Measurements from ENCODE around the gene SPANXN2. TPM values are rescaled to one million over a fixed set of nuclear protein-coding genes. Genes with fewer than 3 reads are reported as not detected.

Gene SPANXN2, protein sequence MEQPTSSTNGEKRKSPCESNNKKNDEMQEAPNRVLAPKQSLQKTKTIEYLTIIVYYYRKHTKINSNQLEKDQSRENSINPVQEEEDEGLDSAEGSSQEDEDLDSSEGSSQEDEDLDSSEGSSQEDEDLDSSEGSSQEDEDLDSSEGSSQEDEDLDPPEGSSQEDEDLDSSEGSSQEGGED
- total RNA-seq: not detected in 2 replicates

DNA sequence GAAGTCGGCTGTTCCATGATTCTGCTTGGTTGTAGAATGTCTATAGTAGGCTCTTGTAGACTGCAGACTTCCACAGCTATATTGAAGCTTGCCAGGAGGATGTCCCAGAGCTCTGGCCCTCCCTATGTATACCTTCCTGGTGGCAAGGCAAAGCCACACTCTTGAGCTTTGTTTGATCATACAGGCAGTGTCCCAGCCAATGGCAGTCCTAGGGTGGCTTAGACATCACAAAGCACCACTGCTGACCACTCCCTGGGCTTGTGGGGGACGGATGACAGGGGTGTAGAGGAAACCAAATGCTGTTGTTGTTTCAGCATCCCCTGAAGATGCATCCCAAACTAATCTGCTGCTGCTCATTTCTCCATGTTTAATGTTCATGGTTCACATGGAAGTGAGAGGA is at the start of gene SPANXN2:
Gene SPANXN2, minus strand, starts transcription at position 101 of the 400 bp plus-strand sequence. Its CDS starts 84 bp downstream, at position 17.

Other genes starting within 250 kb of the SPANXN2 start
- not detected in 2 replicates for gene SPANXN3, start 203.3 kb downstream of the SPANXN2 start, total RNA-seq
- gene SLITRK4, start 84.7 kb downstream of the SPANXN2 start, total RNA-seq: 0.11 TPM in 1 of 2 replicates, not detected in the other
- not detected in 2 replicates for gene UBE2NL, start 163.3 kb upstream of the SPANXN2 start, total RNA-seq

Data from placental epithelial cell (primary cell).